ENCODE measurements around the gene PRRC2C.
"Not testable (repeated sequence)": the region's sequence is repeated elsewhere in the genome, so short reads cannot be mapped to it uniquely, and the experiment has no call there.

DNA sequence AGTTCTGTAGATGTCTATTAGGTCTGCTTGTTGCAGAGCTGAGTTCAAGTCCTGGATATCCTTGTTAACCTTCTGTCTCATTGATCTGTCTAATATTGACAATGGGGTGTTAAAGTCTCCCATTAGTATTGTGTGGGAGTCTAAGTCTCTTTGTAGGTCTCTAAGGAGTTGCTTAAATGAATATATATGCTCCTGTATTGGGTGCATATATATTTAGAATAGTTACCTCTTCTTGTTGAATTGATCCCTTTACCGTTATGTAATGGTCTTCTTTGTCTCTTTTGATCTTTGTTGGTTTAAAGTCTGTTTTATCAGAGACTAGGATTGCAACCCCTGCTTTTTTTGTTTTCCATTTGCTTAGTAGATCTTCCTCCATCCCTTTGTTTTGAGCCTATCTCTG lies 68.6 kb downstream of the PRRC2C start:
- not testable (repeated sequence) for TF ChIP-seq CTCF (conservative IDR thresholded peaks at IDR 0.05; ENCODE audit: low read depth, low read length); SMC3 (IDR thresholded peaks at IDR 0.05; ENCODE audit: low read depth, low read length); POLR2A (IDR thresholded peaks at IDR 0.05; ENCODE audit: low read depth, low read length); FOS (IDR thresholded peaks at IDR 0.05; ENCODE audit: low read depth, low read length); RAD21 (IDR thresholded peaks at IDR 0.05; ENCODE audit: low read length); MAZ (IDR thresholded peaks at IDR 0.05; ENCODE audit: borderline replicate concordance, low read depth, low read length); CHD1 (IDR thresholded peaks at IDR 0.05; ENCODE audit: low read depth, low read length)
- TF ChIP-seq, protein P1, sequence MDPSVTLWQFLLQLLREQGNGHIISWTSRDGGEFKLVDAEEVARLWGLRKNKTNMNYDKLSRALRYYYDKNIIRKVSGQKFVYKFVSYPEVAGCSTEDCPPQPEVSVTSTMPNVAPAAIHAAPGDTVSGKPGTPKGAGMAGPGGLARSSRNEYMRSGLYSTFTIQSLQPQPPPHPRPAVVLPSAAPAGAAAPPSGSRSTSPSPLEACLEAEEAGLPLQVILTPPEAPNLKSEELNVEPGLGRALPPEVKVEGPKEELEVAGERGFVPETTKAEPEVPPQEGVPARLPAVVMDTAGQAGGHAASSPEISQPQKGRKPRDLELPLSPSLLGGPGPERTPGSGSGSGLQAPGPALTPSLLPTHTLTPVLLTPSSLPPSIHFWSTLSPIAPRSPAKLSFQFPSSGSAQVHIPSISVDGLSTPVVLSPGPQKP (IDR thresholded peaks at IDR 0.05; ENCODE audit: borderline replicate concordance, low read depth, low read length), result not testable (repeated sequence)

All from IMR-90 (cell line).